GM12874 (cell line): Measurements from ENCODE around the gene HYLS1.

Experiments
- CTCF ChIP-seq: IDR thresholded peaks from 2 replicates; pipeline ENCODE4 v1.5.1; 2011; ENCODE audit warnings: low read depth, mild to moderate bottlenecking, control low read depth, low read length, moderate library complexity; ENCODE audit not compliant: insufficient read depth

Gene HYLS1

DNA sequence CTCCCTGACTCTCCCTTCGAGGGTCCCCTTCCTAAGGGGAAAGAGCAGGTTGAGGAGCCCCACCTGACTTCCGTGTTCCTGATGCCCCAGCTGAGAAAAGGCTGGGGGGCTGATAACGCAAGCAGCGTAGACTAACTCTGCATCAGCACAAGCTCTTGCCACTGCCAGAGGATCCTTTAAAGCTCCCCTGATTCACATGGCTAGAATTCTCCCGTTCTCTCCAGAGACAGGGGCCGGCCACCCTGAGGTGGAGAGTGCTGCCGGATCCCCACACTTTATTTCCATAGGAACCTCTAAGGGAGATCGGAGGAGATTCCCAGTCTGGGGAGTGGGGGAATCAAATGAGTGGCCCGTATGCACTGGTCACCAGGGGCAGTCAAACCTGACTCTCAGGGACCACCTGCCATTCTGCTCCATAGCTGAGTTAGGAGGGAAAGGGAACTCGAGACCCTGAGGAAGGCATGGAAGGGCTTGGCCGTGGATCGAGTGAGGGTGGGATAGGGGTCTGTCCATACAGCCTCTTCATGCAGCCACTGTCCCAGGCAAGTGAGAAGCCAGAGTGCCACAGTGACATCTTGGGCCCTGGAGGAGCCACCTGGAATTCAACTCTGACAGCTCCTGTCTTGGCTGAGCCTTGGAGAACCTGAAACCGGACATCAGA is 57.0 kb downstream of the HYLS1 start:
- no peak for TF ChIP-seq CTCF

DNA sequence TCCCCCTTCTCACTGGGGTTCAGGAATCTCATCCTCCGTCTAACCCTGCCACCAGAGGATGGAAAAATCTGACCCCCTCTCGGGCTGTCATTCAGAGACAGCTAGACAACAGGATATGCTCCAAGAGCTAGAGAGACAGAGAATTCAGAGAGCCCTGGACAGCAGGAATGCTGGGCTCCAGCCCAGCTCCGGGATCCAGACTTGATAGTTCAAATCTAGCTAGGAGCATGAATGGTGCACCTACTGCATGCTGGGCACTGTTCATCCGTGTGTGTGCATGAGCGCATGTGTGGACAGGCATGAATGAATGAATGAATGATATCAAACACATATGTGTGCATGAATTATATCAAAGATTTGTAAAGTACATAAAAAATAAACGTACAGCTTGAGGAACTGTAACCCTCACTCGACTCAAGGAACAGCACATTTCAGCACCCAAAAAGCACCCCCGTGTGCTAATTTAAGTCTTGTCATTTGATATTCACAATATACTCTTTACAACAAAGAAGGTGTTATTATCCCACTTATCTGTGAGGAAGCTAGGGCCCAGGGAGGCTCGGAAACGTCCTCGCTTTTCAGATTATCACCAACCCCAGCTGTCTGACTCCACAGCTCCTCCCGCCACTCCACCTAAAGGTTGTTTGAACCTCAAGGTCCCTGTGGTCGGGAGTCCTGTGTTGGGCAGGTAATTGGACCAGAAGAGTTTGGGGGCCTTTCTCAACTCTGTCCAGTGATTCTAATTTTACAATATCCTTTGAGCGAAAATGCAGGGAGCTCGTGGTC is 57.7 kb downstream of the HYLS1 start:
- TF ChIP-seq CTCF = no peak

DNA sequence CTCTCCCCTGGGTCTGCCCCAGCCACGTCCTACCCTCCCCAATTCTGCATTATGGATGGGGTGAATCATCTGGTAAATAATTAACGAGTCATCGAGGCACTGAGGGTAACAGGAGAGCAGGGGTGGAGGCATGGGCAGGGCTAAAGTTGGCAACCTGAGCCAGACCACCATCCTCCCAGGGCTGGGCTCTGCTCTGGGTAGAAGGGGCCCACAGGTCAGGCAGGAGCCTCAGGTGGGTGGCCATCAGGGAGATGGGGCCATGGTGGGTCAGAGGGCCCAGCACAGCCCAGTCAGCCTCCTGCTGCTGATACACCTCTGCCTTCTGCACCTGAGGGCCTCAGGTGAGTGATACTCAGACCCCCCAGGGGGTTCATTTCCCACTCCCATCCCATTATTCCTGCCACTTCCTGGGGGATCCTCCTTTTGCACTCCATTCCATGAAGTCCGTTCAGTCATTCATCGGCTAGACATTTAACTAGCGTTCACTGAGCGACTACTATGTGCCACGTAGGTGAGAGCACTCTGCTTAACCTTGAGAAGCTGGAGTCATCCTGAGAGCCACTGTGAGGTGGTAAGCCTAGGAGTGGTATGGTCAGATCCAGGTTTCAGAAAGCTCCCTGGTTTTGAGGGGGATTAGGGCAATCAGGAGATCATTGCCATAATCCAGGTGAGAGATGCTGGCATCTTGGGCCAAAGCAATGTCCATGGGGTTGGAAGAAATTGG is 58.5 kb downstream of the HYLS1 start, which contains the start of gene VSIG10L2:
TSS of gene VSIG10L2 (plus strand) at position 248 of the 724 bp plus-strand sequence. CDS start at position 260, 12 bp downstream.
- TF ChIP-seq CTCF = no peak

GRCh38 chr11:125946712-125947418 is 59.4 kb downstream of the HYLS1 start:
- no peak for TF ChIP-seq CTCF

GRCh38 chr11:125947419-125948277 is 60.2 kb downstream of the HYLS1 start:
- TF ChIP-seq CTCF = no peak

GRCh38 chr11:125948278-125949051 is 61.0 kb downstream of the HYLS1 start:
- TF ChIP-seq CTCF = no peak
